WTC11 (cell line): Measurements from ENCODE around the gene PRUNE2. TPM values are rescaled to one million over a fixed set of nuclear protein-coding genes. Genes with fewer than 3 reads are reported as not detected.

Experiments
- ATAC-seq: fragments of 200-7000 bp; cut with Tn5 transposase; 2 replicates; pipeline ENCODE4 v1.10.0; 2021; ENCODE audit warnings: mild to moderate bottlenecking, moderate library complexity
- CTCF ChIA-PET: fragments of 300-600 bp; sonication (Branson Sonifier 250); formaldehyde crosslinking; loops from one replicate; lab custom pipeline; 2021; ENCODE audit warnings: antibody characterized with exemption; lab: Charles Lee
- POLR2A ChIA-PET: fragments of 350-600 bp; sonication (Branson Sonifier 250); formaldehyde crosslinking; loops from one replicate; lab custom pipeline; 2021; ENCODE audit warnings: antibody characterized with exemption; lab: Charles Lee
- DNase-seq: peaks from one replicate; pipeline ENCODE4 v3.0.0; 2021; ENCODE audit warnings: low spot score
- H3K27ac Mint-ChIP-seq: 2 replicates; pipeline ENCODE4 v1.8.0; 2021; ENCODE audit warnings: mixed read lengths
- H3K27me3 Mint-ChIP-seq: 2 replicates; pipeline ENCODE4 v1.8.0; 2021; ENCODE audit warnings: low read depth, mild to moderate bottlenecking, moderate library complexity, mixed read lengths
- H3K36me3 Mint-ChIP-seq: 2 replicates; pipeline ENCODE4 v1.8.0; 2021; ENCODE audit warnings: mixed read lengths
- H3K4me1 Mint-ChIP-seq: 2 replicates; pipeline ENCODE4 v1.8.0; 2022; ENCODE audit warnings: mixed read lengths
- H3K4me3 Mint-ChIP-seq: 2 replicates; pipeline ENCODE4 v1.8.0; 2021; ENCODE audit warnings: mild to moderate bottlenecking, moderate library complexity, mixed read lengths
- H3K9me3 Mint-ChIP-seq: 2 replicates; pipeline ENCODE4 v1.8.0; 2021; ENCODE audit warnings: mixed read lengths
- ATF1 ChIP-seq: sonication (generic); formaldehyde crosslinking; IDR thresholded peaks from 2 replicates; pipeline ENCODE4 v1.8.1; 2023; ENCODE audit warnings: mild to moderate bottlenecking, moderate library complexity, missing genetic modification reagents
- CREM ChIP-seq: sonication (generic); formaldehyde crosslinking; IDR thresholded peaks from 2 replicates; pipeline ENCODE4 v1.8.1; 2022; ENCODE audit warnings: mild to moderate bottlenecking, missing genetic modification reagents, moderate library complexity
- FOXP1 ChIP-seq: sonication (generic); formaldehyde crosslinking; IDR thresholded peaks from 2 replicates; pipeline ENCODE4 v1.8.0; 2022; ENCODE audit warnings: missing genetic modification reagents, mild to moderate bottlenecking, moderate library complexity, borderline replicate concordance
- GRHL2 ChIP-seq: fragments of 250-450 bp; sonication (Bioruptor Pico); IDR thresholded peaks from 2 replicates; pipeline ENCODE4 v1.8.0; 2022; ENCODE audit warnings: mild to moderate bottlenecking, moderate library complexity; ENCODE audit not compliant: insufficient replicate concordance, severe bottlenecking
- NR2C2 ChIP-seq: sonication (generic); formaldehyde crosslinking; IDR thresholded peaks from 2 replicates; pipeline ENCODE4 v1.8.0; 2022; ENCODE audit warnings: mild to moderate bottlenecking, missing genetic modification reagents
- RORB ChIP-seq: fragments of 250-450 bp; sonication (Bioruptor Pico); IDR thresholded peaks from 2 replicates; pipeline ENCODE4 v1.9.0; 2021; ENCODE audit warnings: mild to moderate bottlenecking
- TEAD4 ChIP-seq: sonication (generic); formaldehyde crosslinking; IDR thresholded peaks from 2 replicates; pipeline ENCODE4 v1.8.0; 2022; ENCODE audit warnings: mild to moderate bottlenecking, missing genetic modification reagents
- TP53 ChIP-seq: sonication (generic); formaldehyde crosslinking; IDR thresholded peaks from 2 replicates; pipeline ENCODE4 v1.8.1; 2023; ENCODE audit warnings: mild to moderate bottlenecking, missing genetic modification reagents
- ZBTB21 ChIP-seq: sonication (generic); formaldehyde crosslinking; IDR thresholded peaks from 2 replicates; pipeline ENCODE4 v1.8.1; 2023; ENCODE audit warnings: mild to moderate bottlenecking, missing genetic modification reagents, borderline replicate concordance
- ZNF423 ChIP-seq: fragments of 250-450 bp; sonication (Bioruptor Pico); IDR thresholded peaks from 2 replicates; pipeline ENCODE4 v2.1.2; 2022; ENCODE audit warnings: mild to moderate bottlenecking, moderate library complexity
- total RNA-seq: library from RNA; stranded (reverse); gene quantifications from 3 replicates; pipeline ENCODE4 v1.2.3, GENCODE V29; 2021
- TF ChIP-seq, protein P1 (sequence below): sonication (generic); formaldehyde crosslinking; IDR thresholded peaks from 2 replicates; pipeline ENCODE4 v1.8.1; 2022; ENCODE audit warnings: low read depth, mild to moderate bottlenecking, moderate library complexity, missing genetic modification reagents, borderline replicate concordance
- TF ChIP-seq, protein P2 (sequence below): sonication (generic); formaldehyde crosslinking; IDR thresholded peaks from 2 replicates; pipeline ENCODE4 v1.8.0; 2022; ENCODE audit warnings: missing genetic modification reagents
- TF ChIP-seq, protein P3 (sequence below): sonication (generic); formaldehyde crosslinking; IDR thresholded peaks from 2 replicates; pipeline ENCODE4 v1.8.1; 2023; ENCODE audit warnings: mild to moderate bottlenecking, missing genetic modification reagents, borderline replicate concordance
- TF ChIP-seq, protein P4 (sequence below): fragments of 250-450 bp; sonication (Bioruptor Pico); conservative IDR thresholded peaks from 2 replicates; pipeline ENCODE4 v1.9.0; 2021; ENCODE audit warnings: mild to moderate bottlenecking
- TF ChIP-seq, protein P5 (sequence below): sonication (generic); formaldehyde crosslinking; IDR thresholded peaks from 2 replicates; pipeline ENCODE4 v1.8.1; 2023; ENCODE audit warnings: mild to moderate bottlenecking, moderate library complexity, missing genetic modification reagents
- TF ChIP-seq, protein P6 (sequence below): sonication (generic); formaldehyde crosslinking; IDR thresholded peaks from 2 replicates; pipeline ENCODE4 v1.8.0; 2023; ENCODE audit warnings: missing genetic modification reagents, mild to moderate bottlenecking, borderline replicate concordance
- TF ChIP-seq, protein P7 (sequence below): sonication (generic); formaldehyde crosslinking; IDR thresholded peaks from 2 replicates; pipeline ENCODE4 v1.8.1; 2023; ENCODE audit warnings: mild to moderate bottlenecking, missing genetic modification reagents, moderate library complexity

The PRUNE2 gene
- total RNA-seq, 1 experiment from 2014 or later = 13.1 TPM

DNA sequence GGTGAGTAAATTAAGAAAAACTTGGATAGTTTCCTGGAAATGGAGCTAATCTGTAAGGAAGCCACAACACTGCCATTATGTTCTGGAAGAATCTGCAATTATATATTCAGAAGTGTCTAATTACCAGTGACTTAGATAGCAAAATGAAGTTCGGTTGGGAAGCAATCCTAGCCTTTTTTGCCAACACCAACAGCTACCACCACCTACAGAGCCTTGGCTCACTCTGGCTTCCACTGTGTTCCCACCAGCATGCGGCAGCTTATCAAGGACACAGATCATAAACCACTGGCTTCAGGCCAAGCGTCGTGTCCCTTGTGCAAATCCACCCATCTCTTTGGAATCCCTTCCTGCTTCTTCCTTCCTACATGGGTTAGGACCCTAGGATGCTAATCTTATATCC lies 259.7 kb downstream of the PRUNE2 start (continued):
- TF ChIP-seq, protein P1, sequence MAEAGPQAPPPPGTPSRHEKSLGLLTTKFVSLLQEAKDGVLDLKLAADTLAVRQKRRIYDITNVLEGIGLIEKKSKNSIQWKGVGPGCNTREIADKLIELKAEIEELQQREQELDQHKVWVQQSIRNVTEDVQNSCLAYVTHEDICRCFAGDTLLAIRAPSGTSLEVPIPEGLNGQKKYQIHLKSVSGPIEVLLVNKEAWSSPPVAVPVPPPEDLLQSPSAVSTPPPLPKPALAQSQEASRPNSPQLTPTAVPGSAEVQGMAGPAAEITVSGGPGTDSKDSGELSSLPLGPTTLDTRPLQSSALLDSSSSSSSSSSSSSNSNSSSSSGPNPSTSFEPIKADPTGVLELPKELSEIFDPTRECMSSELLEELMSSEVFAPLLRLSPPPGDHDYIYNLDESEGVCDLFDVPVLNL (CRISPR knock-in tag) = no peak
- no peak for TF ChIP-seq ZBTB21 (CRISPR knock-in tag)
- TF ChIP-seq TEAD4 (CRISPR knock-in tag) = no peak
- TF ChIP-seq CREM (CRISPR knock-in tag) = no peak
- TF ChIP-seq RORB (CRISPR knock-in tag) = no peak
- TF ChIP-seq GRHL2 (CRISPR knock-in tag) = no peak
- no peak for TF ChIP-seq FOXP1 (CRISPR knock-in tag)

DNA sequence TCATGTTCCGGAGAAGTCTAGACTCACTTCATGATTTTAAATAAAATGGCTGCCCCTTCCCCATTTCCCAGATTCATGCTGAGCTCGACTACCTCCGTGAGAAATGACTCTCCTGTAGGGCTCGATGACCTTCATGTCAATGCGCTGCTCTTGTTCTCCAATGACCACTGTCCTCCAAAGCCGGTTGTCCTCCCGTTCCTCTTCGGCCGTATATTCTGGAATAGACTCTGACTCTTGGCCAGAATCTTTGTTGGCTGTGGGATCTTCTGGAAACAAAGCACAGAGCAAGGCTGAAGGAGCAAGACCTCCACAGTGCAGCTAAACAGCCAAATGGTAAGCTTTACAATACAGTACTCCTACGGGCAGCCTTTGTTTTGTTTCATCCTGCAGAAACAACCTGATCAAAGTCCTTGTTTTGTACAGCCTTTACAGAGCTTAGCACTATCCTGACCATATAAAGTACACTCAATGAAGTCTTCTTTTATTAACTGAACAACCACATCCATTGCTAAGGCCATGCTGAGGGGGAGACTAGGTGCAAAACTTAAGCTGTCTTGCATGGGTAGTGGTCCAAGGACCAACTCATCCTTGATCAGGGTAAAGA lies 261.2 kb downstream of the PRUNE2 start:
- Mint-ChIP-seq H3K4me3 (no peak overlapping the region), H3K36me3 (no peaks in the 10 kb centered on the region), H3K4me1 (peaks cover 42% of the 10 kb centered on the region), H3K27me3 (no peaks in the 10 kb centered on the region), H3K27ac (no peak overlapping the region), H3K9me3 (no peaks in the 10 kb centered on the region)
- DNase-seq (no peak), ATAC-seq (no peak)
- ChIA-PET POLR2A (no interaction called here), CTCF (no interaction called here)
- no peak for TF ChIP-seq TP53 (CRISPR knock-in tag)
- TF ChIP-seq ATF1 (CRISPR knock-in tag) = no peak
- no peak for TF ChIP-seq NR2C2 (CRISPR knock-in tag)
- TF ChIP-seq, protein P2, sequence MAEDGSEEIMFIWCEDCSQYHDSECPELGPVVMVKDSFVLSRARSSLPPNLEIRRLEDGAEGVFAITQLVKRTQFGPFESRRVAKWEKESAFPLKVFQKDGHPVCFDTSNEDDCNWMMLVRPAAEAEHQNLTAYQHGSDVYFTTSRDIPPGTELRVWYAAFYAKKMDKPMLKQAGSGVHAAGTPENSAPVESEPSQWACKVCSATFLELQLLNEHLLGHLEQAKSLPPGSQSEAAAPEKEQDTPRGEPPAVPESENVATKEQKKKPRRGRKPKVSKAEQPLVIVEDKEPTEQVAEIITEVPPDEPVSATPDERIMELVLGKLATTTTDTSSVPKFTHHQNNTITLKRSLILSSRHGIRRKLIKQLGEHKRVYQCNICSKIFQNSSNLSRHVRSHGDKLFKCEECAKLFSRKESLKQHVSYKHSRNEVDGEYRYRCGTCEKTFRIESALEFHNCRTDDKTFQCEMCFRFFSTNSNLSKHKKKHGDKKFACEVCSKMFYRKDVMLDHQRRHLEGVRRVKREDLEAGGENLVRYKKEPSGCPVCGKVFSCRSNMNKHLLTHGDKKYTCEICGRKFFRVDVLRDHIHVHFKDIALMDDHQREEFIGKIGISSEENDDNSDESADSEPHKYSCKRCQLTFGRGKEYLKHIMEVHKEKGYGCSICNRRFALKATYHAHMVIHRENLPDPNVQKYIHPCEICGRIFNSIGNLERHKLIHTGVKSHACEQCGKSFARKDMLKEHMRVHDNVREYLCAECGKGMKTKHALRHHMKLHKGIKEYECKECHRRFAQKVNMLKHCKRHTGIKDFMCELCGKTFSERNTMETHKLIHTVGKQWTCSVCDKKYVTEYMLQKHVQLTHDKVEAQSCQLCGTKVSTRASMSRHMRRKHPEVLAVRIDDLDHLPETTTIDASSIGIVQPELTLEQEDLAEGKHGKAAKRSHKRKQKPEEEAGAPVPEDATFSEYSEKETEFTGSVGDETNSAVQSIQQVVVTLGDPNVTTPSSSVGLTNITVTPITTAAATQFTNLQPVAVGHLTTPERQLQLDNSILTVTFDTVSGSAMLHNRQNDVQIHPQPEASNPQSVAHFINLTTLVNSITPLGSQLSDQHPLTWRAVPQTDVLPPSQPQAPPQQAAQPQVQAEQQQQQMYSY = no peak
- no peak for TF ChIP-seq ZNF423 (CRISPR knock-in tag)
- TF ChIP-seq, protein P3, sequence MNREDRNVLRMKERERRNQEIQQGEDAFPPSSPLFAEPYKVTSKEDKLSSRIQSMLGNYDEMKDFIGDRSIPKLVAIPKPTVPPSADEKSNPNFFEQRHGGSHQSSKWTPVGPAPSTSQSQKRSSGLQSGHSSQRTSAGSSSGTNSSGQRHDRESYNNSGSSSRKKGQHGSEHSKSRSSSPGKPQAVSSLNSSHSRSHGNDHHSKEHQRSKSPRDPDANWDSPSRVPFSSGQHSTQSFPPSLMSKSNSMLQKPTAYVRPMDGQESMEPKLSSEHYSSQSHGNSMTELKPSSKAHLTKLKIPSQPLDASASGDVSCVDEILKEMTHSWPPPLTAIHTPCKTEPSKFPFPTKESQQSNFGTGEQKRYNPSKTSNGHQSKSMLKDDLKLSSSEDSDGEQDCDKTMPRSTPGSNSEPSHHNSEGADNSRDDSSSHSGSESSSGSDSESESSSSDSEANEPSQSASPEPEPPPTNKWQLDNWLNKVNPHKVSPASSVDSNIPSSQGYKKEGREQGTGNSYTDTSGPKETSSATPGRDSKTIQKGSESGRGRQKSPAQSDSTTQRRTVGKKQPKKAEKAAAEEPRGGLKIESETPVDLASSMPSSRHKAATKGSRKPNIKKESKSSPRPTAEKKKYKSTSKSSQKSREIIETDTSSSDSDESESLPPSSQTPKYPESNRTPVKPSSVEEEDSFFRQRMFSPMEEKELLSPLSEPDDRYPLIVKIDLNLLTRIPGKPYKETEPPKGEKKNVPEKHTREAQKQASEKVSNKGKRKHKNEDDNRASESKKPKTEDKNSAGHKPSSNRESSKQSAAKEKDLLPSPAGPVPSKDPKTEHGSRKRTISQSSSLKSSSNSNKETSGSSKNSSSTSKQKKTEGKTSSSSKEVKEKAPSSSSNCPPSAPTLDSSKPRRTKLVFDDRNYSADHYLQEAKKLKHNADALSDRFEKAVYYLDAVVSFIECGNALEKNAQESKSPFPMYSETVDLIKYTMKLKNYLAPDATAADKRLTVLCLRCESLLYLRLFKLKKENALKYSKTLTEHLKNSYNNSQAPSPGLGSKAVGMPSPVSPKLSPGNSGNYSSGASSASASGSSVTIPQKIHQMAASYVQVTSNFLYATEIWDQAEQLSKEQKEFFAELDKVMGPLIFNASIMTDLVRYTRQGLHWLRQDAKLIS = no peak
- TF ChIP-seq, protein P4, sequence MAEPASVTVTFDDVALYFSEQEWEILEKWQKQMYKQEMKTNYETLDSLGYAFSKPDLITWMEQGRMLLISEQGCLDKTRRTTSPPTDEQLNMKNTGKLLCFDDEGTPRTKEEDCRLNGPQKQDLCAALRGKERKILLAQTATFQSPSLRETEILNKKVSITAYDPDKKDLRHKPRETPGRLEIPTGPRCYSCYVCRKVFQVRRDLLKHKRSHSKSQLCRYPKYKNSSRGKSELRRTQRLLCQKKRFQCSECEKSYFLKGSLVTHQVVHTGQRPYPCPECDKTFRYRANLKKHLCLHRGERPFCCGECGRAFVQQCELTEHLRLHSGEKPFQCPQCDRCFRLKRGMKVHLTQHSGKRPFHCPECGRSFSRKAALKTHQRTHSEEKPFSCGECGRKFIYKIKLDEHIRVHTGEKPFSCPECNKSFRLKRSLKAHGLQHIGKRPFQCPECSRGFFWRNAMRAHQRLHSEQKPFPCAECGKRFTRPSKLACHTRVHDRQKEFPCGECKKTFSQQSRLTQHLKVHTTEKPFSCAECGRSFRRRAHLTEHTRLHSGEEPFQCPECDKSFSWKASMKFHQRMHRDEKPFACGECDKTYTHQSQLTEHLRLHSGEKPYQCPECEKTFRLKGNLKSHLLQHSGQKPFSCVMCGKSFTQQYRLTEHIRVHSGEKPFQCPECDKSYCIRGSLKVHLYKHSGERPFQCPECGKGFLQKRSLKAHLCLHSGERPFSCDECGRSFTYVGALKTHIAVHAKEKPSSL = no peak
- TF ChIP-seq, protein P5, sequence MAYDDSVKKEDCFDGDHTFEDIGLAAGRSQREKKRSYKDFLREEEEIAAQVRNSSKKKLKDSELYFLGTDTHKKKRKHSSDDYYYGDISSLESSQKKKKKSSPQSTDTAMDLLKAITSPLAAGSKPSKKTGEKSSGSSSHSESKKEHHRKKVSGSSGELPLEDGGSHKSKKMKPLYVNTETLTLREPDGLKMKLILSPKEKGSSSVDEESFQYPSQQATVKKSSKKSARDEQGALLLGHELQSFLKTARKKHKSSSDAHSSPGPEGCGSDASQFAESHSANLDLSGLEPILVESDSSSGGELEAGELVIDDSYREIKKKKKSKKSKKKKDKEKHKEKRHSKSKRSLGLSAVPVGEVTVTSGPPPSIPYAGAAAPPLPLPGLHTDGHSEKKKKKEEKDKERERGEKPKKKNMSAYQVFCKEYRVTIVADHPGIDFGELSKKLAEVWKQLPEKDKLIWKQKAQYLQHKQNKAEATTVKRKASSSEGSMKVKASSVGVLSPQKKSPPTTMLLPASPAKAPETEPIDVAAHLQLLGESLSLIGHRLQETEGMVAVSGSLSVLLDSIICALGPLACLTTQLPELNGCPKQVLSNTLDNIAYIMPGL (CRISPR knock-in tag) = no peak
- TF ChIP-seq, protein P6, sequence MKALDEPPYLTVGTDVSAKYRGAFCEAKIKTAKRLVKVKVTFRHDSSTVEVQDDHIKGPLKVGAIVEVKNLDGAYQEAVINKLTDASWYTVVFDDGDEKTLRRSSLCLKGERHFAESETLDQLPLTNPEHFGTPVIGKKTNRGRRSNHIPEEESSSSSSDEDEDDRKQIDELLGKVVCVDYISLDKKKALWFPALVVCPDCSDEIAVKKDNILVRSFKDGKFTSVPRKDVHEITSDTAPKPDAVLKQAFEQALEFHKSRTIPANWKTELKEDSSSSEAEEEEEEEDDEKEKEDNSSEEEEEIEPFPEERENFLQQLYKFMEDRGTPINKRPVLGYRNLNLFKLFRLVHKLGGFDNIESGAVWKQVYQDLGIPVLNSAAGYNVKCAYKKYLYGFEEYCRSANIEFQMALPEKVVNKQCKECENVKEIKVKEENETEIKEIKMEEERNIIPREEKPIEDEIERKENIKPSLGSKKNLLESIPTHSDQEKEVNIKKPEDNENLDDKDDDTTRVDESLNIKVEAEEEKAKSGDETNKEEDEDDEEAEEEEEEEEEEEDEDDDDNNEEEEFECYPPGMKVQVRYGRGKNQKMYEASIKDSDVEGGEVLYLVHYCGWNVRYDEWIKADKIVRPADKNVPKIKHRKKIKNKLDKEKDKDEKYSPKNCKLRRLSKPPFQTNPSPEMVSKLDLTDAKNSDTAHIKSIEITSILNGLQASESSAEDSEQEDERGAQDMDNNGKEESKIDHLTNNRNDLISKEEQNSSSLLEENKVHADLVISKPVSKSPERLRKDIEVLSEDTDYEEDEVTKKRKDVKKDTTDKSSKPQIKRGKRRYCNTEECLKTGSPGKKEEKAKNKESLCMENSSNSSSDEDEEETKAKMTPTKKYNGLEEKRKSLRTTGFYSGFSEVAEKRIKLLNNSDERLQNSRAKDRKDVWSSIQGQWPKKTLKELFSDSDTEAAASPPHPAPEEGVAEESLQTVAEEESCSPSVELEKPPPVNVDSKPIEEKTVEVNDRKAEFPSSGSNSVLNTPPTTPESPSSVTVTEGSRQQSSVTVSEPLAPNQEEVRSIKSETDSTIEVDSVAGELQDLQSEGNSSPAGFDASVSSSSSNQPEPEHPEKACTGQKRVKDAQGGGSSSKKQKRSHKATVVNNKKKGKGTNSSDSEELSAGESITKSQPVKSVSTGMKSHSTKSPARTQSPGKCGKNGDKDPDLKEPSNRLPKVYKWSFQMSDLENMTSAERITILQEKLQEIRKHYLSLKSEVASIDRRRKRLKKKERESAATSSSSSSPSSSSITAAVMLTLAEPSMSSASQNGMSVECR (CRISPR knock-in tag) = no peak
- TF ChIP-seq, protein P7, sequence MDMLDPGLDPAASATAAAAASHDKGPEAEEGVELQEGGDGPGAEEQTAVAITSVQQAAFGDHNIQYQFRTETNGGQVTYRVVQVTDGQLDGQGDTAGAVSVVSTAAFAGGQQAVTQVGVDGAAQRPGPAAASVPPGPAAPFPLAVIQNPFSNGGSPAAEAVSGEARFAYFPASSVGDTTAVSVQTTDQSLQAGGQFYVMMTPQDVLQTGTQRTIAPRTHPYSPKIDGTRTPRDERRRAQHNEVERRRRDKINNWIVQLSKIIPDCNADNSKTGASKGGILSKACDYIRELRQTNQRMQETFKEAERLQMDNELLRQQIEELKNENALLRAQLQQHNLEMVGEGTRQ (CRISPR knock-in tag) = no peak
